Hepatocyte (in vitro differentiated cells): ENCODE data around the gene ZNF750. TPM values are rescaled to one million over a fixed set of nuclear protein-coding genes. Genes with fewer than 3 reads are reported as not detected.

Experiments
- DNase-seq: peaks from one replicate; pipeline ENCODE4 v3.0.0-alpha.2; 2016; ENCODE audit warnings: low spot score
- H2AFZ ChIP-seq: fragments of 200-600 bp; sonication (generic); 2 replicates; pipeline ENCODE4 v1.6.0; 2016; ENCODE audit warnings: antibody characterized with exemption, mild to moderate bottlenecking
- H3K27ac ChIP-seq: fragments of 200-600 bp; sonication (generic); 2 replicates; pipeline ENCODE4 v1.5.1; 2016; ENCODE audit warnings: mild to moderate bottlenecking
- H3K27me3 ChIP-seq: fragments of 200-600 bp; sonication (generic); 2 replicates; pipeline ENCODE4 v1.6.1; 2016
- H3K36me3 ChIP-seq: fragments of 200-600 bp; sonication (generic); replicated peaks from 2 replicates; pipeline ENCODE4 v1.5.1; 2016; ENCODE audit warnings: low read depth; ENCODE audit not compliant: insufficient read depth
- H3K4me1 ChIP-seq: fragments of 200-600 bp; sonication (generic); 2 replicates; pipeline ENCODE4 v1.5.1; 2016; ENCODE audit warnings: mild to moderate bottlenecking, moderate library complexity; ENCODE audit not compliant: insufficient read depth
- H3K4me2 ChIP-seq: fragments of 200-600 bp; sonication (generic); 2 replicates; pipeline ENCODE4 v1.6.0; 2016
- H3K4me3 ChIP-seq: fragments of 200-600 bp; sonication (generic); 2 replicates; pipeline ENCODE4 v1.5.1; 2016; ENCODE audit warnings: mild to moderate bottlenecking
- H3K79me2 ChIP-seq: fragments of 200-600 bp; sonication (generic); 2 replicates; pipeline ENCODE4 v1.6.0; 2017; ENCODE audit warnings: mild to moderate bottlenecking
- H3K9me2 ChIP-seq: fragments of 200-600 bp; sonication (generic); replicated peaks from 2 replicates; pipeline ENCODE4 v1.6.0; 2017; ENCODE audit warnings: mild to moderate bottlenecking; ENCODE audit not compliant: insufficient read depth
- H3K9me3 ChIP-seq: fragments of 200-600 bp; sonication (generic); 2 replicates; pipeline ENCODE4 v1.5.1; 2016; ENCODE audit warnings: low read depth, mild to moderate bottlenecking
- H4K20me1 ChIP-seq: fragments of 200-600 bp; sonication (generic); 2 replicates; pipeline ENCODE4 v1.6.0; 2016; ENCODE audit warnings: mild to moderate bottlenecking; ENCODE audit not compliant: insufficient read depth, poor library complexity, severe bottlenecking
- CTCF ChIP-seq: fragments of 200-600 bp; sonication (generic); IDR thresholded peaks from 2 replicates; pipeline ENCODE4 v1.5.1; 2016; ENCODE audit warnings: antibody characterized with exemption, mild to moderate bottlenecking; ENCODE audit not compliant: poor library complexity
- EZH2 ChIP-seq: fragments of 200-600 bp; sonication (generic); IDR thresholded peaks from 2 replicates; pipeline ENCODE4 v1.6.1; 2016; ENCODE audit warnings: antibody characterized with exemption, mild to moderate bottlenecking, borderline replicate concordance
- EZH2phosphoT487 ChIP-seq: fragments of 200-600 bp; sonication (generic); IDR thresholded peaks from one replicate; pipeline ENCODE4 v1.6.1; 2018; ENCODE audit warnings: antibody characterized with exemption, mild to moderate bottlenecking, low read depth, moderate library complexity; ENCODE audit not compliant: unreplicated experiment, severe bottlenecking
- WGBS: methylation state at CpG from one replicate; pipeline ENCODE4 v1.1.6; 2016; ENCODE audit warnings: low lambda C conversion rate; ENCODE audit errors: missing lambda C conversion rate; 5-methylcytosine and 5-hydroxymethylcytosine counted together
- polyA plus RNA-seq: library from polyadenylated mRNA; unstranded; fragments of >200 nt; fragmentation: Nextera tagmentation; extraction: Ambion mirVana; gene quantifications from 2 replicates; pipeline ENCODE4 v1.2.1, GENCODE V29; 2016
- total RNA-seq: library from RNA; depleted of rRNA; stranded (reverse); fragments of >200 nt; gene quantifications from 2 replicates; pipeline ENCODE4 v1.2.3, GENCODE V29; 2014

The ZNF750 gene
- total and polyA plus RNA-seq, 2 experiments from 2014 or later = 0.27 to 2.1 TPM

DNA sequence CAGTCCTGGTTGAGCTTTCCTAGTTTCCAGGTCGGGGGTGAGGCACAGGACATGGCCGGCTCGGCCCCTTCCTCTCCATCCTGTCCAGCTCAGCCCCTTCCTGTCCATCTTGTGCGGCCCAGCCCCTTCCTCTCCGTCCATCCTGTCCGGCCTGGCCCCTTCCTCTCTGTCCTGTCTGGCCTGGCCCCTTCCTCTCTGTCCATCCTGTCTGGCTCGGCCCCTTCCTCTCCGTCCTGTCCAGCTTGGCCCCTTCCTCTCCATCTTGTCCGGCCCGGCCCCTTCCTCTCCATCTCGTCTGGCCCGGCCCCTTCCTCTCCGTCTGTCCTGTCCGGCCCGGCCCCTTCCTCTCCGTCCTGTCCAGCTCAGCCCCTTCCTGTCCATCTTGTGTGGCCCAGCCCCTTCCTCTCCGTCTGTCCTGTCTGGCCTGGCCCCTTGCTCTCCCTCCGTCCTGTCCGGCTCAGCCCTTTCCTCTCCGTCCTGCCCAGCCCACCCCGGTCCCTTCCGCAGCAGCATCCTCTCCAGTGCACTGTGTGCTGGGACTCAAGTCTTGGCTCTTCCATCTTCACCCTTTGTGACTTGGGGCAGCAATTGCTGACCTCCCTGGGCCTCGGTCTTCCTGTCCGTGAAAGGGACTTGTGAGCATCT, 5.5 kb upstream of the ZNF750 start:
- no peak overlapping the region for H3K4me2 ChIP-seq

DNA sequence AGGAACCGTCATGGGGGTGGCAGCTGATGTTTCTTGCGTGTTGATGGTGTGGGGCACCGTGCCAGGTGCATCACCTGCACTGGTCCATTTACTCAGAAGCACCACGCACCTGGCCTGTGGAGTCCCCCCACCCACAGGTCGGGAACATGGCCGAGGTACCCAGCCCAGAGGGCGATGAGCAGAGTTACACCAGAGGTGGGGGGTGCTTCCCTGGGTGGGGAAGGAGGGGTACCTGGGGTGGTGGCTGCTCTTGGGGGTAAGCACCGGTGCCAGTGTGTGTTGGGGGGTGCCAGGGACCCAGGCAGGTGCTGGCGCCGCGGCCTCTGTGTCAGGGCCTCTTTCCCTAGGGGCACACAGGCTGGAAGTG, 5.0 kb upstream of the ZNF750 start:
- no peak for DNase-seq
- WGBS = 96% methylated on average over 8 of the region's 11 CpGs
- Histone ChIP-seq H3K4me3 (no peak overlapping the region), H3K4me2 (no peak overlapping the region), H4K20me1 (no peaks in the 10 kb centered on the region), H3K79me2 (no peaks in the 10 kb centered on the region), H3K27me3 (no peaks in the 10 kb centered on the region), H2AFZ (no peak overlapping the region), H3K9me3 (no peaks in the 10 kb centered on the region), H3K27ac (no peak overlapping the region), H3K9me2 (no peaks in the 10 kb centered on the region), H3K4me1 (peaks cover 3% of the 10 kb centered on the region), H3K36me3 (no peaks in the 10 kb centered on the region)
- TF ChIP-seq EZH2 (no peak), CTCF (no peak), EZH2phosphoT487 (no peak)

More for the DNA sequence above, 5.5 kb upstream of the ZNF750 start:
- H3K4me3 ChIP-seq = no peak overlapping the region
- no peak overlapping the region for H2AFZ ChIP-seq
- H3K27ac ChIP-seq = no peak overlapping the region
- H3K27me3 ChIP-seq = no peaks in the 10 kb centered on the region
- H3K79me2 ChIP-seq = no peaks in the 10 kb centered on the region
- H3K9me2 ChIP-seq = no peaks in the 10 kb centered on the region
- peaks cover 3% of the 10 kb centered on the region for H3K4me1 ChIP-seq
- H4K20me1 ChIP-seq = no peaks in the 10 kb centered on the region
- TF ChIP-seq CTCF (no peak), EZH2 (no peak), EZH2phosphoT487 (no peak)
- H3K9me3 ChIP-seq = no peaks in the 10 kb centered on the region
- 94% methylated on average over 12 of the region's 24 CpGs for WGBS
- H3K36me3 ChIP-seq = no peaks in the 10 kb centered on the region
- DNase-seq = no peak

DNA sequence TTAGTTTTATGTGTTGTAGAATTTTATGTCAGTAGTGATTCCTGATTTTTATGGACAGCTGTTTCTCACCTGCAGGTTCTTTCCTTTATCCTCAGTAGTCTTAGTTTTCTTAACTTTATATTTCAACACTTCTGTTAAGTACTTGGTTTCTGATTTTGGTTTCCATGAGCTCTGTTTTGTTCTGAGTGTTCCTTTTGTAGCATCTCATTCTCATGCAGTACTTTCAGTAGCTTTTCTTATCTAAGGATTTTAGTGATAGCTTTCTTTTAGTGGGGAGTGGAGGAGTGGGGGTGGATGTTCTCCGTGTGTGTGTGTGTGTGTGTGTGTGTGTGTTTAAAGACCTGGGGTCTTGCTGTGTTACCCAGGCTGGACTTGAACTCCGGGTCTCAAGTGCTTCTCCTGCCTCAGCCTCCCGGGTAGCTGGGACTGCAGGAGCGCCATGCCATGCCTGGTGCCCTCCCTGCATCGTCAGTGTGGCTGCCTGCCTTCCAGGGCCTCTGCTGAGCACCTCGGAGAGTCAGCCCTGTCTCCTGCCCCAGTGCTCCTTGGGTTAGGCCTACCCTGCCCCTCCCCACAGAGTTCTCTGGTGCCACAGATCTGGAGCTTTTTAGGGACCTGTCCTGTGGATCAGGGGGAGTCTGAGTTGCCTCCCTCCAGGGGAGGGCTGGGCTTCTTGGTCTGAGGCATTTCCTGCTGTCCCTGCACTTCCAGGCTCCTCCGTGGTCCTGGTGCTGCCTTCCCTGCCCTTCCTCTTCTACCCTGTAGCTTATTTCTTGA, 4.3 kb upstream of the ZNF750 start:
- 84% methylated on average over 7 of the region's 7 CpGs for WGBS

More for the DNA sequence above, 4.3 kb upstream of the ZNF750 start:
- no peak overlapping the region for H3K4me2 ChIP-seq
- H3K79me2 ChIP-seq = no peaks in the 10 kb centered on the region
- H3K4me1 ChIP-seq = peaks cover 3% of the 10 kb centered on the region
- no peaks in the 10 kb centered on the region for H3K36me3 ChIP-seq
- H2AFZ ChIP-seq = no peak overlapping the region
- no peaks in the 10 kb centered on the region for H3K27me3 ChIP-seq
- H3K9me2 ChIP-seq = no peaks in the 10 kb centered on the region
- H3K27ac ChIP-seq = no peak overlapping the region
- TF ChIP-seq CTCF (no peak), EZH2phosphoT487 (no peak), EZH2 (no peak)
- no peak overlapping the region for H3K4me3 ChIP-seq
- H3K9me3 ChIP-seq = no peaks in the 10 kb centered on the region
- H4K20me1 ChIP-seq = no peaks in the 10 kb centered on the region
- no peak for DNase-seq
